HepG2 (cell line): ENCODE results near the gene PLXDC2.

ENCODE experiments used
- CEBPZ ChIP-seq: IDR thresholded peaks from 2 replicates; pipeline ENCODE4 v1.6.1; 2012; ENCODE audit warnings: low read length, improper control_type of control experiment
- CHD2 ChIP-seq: IDR thresholded peaks from 2 replicates; pipeline ENCODE4 v1.6.1; 2011; ENCODE audit warnings: low read depth, low read length, improper control_type of control experiment
- DMAP1 ChIP-seq: IDR thresholded peaks from 2 replicates; pipeline ENCODE4 v1.6.1; 2016
- MATR3 ChIP-seq: sonication (generic); formaldehyde crosslinking; IDR thresholded peaks from 2 replicates; pipeline ENCODE4 v1.4.0; 2020; ENCODE audit warnings: missing genetic modification reagents
- MTA1 ChIP-seq: sonication (generic); formaldehyde crosslinking; IDR thresholded peaks from 2 replicates; pipeline ENCODE4 v1.4.0; 2020; ENCODE audit warnings: missing genetic modification reagents, mild to moderate bottlenecking, borderline replicate concordance
- MYNN ChIP-seq: sonication (generic); formaldehyde crosslinking; IDR thresholded peaks from 2 replicates; pipeline ENCODE4 v1.4.0; 2020; ENCODE audit warnings: mild to moderate bottlenecking, low read depth, missing genetic modification reagents
- NPAS2 ChIP-seq: sonication (generic); formaldehyde crosslinking; IDR thresholded peaks from 2 replicates; pipeline ENCODE4 v1.8.0; 2022; ENCODE audit warnings: mild to moderate bottlenecking, missing genetic modification reagents, borderline replicate concordance
- POLR2A ChIP-seq, 2 experiments: IDR thresholded peaks; 2 replicates each; pipeline ENCODE4 v1.6.1; 2011; ENCODE audit warnings: low read depth in 2 of 2, low read length in 2 of 2, mild to moderate bottlenecking in 1 of 2, moderate library complexity in 1 of 2; ENCODE audit not compliant: insufficient read depth in 1 of 2
- SRSF1 ChIP-seq: fragments of 200-400 bp; formaldehyde crosslinking; optimal IDR thresholded peaks from 2 replicates; pipeline ENCODE3; 2017; ENCODE audit warnings: mild to moderate bottlenecking, low read depth, low read length, moderate library complexity
- SUZ12 ChIP-seq: fragments of 150-350 bp; IDR thresholded peaks from 2 replicates; pipeline ENCODE4 v1.6.1; 2014; ENCODE audit warnings: low read depth, low read length
- ZFP36L1 ChIP-seq: sonication (generic); formaldehyde crosslinking; IDR thresholded peaks from 2 replicates; pipeline ENCODE4 v1.8.0; 2022; ENCODE audit warnings: mild to moderate bottlenecking, missing genetic modification reagents, moderate library complexity
- ZFX ChIP-seq: sonication (generic); formaldehyde crosslinking; IDR thresholded peaks from 2 replicates; pipeline ENCODE4 v1.4.0; 2020; ENCODE audit warnings: mild to moderate bottlenecking, low read depth, missing genetic modification reagents, moderate library complexity
- ZNF431 ChIP-seq: sonication (generic); formaldehyde crosslinking; IDR thresholded peaks from 2 replicates; pipeline ENCODE4 v1.9.0; 2022; ENCODE audit warnings: missing genetic modification reagents, low read depth, mild to moderate bottlenecking, borderline replicate concordance

GRCh38 chr10:20237091-20237570 is 420.9 kb downstream of the PLXDC2 start:
- TF ChIP-seq ZFP36L1 (CRISPR knock-in tag) (no peak), POLR2A (IDR thresholded peaks at IDR 0.05; ENCODE audit: insufficient read depth in 1 of 2, low read depth in 2 of 2, low read length in 2 of 2) (no peak), CHD2 (no peak), MTA1 (CRISPR knock-in tag) (no peak), SRSF1 (no peak), SUZ12 (no peak), NPAS2 (no peak), CEBPZ (no peak), ZNF431 (CRISPR knock-in tag) (no peak), MYNN (CRISPR knock-in tag) (no peak), MATR3 (CRISPR knock-in tag) (no peak), DMAP1 (no peak), ZFX (CRISPR knock-in tag) (no peak)
